EL (cell line): ENCODE data around the gene OR3A2.
"Not testable (repeated sequence)": the region's sequence is repeated elsewhere in the genome, so short reads cannot be mapped to it uniquely, and the experiment has no call there.

Experiments
- DNase-seq: peaks from one replicate; pipeline ENCODE4 v3.0.0-alpha.2; 2016

Gene OR3A2

DNA sequence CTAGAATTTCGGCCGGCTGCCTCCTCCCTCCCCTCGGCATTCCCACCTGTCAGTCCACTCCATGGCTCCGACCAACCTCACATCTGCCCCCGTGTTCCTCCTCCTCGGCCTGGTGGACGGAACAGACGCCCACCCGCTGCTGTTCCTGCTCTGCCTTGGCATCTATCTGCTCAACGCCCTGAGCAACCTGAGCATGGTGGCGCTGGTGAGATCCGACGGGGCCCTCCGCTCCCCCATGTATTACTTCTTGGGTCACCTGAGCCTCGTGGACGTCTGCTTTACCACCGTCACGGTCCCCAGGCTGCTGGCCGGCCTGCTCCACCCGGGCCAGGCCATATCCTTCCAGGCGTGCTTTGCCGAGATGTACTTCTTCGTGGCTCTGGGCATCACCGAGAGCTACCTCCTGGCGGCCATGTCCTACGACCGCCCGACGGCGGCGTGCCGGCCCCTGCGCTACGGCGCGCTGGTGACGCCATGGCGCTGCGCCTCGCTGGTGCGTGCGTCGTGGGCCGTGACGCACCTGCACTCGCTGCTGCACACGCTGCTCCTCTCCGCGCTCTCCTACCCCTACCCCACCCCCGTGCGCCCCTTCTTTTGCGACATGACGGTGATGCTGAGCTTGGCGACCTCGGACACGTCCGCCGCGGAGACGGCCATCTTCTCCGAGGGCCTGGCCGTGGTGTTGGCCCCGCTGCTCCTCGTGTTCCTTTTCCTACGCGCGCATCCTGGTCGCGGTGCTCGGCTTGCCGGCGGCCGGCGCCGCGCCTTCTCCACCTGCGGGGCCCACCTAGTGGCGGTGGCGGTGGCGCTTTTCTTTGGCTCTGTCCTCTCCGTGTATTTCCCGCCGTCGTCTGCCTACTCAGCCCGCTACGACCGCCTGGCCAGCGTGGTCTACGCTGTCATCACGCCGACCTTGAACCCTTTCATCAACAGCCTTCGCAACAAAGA lies at the start of gene OR3A2:
Gene OR3A2 (minus strand): TSS at position 440 of the 948 bp plus-strand sequence.
- no peak for DNase-seq

DNA sequence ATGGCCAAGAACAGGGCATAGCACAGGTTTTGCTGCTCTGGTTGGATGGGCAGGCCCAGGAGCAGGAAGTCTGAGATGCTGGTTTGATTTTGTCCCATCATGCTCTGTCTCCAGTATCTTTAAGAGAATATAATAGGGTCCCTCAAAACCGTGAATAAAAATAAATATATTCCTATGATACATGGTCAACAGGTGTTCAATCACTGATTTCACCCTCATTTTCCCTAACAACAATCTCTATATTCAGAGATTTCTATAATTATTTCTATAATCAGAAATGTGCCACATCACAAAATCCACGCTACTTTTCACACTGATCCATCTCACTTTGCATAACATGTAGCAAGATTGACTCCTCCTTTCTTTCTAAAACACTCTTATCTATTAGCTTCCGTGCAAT lies 47.6 kb upstream of the OR3A2 start, which contains the start of gene OR1E2:
Gene OR1E2 (minus strand): TSS at position 101 of the 400 bp plus-strand sequence. CDS start 0 bp downstream, at position 101.
- DNase-seq: no peak

DNA sequence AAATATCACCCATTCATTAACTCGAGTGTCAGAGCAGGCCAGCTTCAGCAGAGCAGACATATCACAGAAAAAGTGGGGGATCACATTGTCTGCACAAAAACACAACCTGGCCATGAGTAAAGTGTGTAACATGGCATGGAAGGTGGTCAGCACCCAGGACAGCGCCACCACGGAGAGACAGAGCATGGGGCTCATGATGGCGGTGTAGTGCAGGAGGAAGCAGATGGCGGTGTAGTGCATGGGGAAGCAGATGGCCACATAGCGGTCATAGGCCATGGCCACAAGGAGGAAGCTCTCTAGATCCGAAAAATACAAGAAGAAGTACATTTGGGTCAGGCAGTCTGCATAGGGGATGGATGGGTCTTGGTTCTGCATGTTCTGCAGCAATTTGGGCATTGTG lies 47.1 kb upstream of the OR3A2 start:
- DNase-seq: not testable (repeated sequence)

DNA sequence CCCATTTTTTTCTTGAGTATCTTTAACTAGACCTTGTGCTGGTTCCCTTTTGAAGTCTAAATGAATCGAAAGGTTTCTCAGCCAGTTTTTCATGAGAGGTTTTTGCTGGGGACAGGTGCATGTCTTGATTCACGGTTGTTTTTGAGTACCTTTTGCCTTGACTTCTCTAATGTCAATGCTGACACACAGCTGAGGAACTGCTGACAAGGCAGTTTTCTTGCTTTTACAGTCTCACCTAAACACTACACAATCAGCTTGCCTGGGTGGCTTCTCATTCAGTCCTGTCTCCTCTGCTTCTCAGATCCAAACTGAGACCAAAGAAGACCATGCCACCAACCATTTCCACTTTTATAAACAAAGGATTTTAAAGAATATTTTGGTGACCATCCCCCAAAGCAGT lies 32.1 kb upstream of the OR3A2 start:
- DNase-seq: no peak

DNA sequence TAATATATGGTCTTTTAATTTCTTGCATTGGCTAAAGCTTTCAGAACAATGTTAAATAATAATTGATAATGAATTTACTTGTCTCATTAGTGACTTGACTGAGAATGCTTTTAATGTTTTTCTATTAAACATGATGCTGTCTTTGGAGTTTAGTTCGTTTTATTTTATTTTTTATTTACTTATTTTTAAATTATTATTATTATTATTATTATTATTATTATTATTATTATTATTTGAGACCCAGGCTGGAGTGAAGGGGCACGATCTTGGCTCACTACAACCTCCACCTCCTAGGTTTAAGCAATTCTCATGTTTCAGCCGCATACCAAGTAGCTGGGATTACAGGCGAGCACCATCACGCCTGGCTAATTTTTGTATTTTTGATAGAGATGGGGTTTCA lies 29.5 kb upstream of the OR3A2 start:
- no peak for DNase-seq

DNA sequence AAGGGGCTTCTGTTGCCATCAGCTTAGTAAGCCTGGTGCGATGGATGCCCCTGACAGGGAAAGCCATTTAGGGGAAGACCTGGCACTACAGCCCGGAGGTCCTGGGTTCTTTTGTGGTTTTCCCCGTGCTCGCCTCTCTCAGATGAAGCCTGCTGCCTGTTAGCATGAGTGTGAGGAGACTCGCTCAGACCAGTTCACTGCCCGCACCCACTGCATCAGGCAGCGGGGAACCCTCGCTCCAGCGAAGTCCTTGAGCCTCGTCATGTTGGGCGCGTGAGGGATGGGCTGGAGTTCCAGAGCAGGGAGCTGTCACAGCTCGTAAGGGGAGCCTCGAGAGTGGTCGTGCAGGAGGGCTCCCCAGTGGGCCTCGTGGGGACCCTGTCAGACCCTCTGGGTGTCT lies 26.1 kb upstream of the OR3A2 start:
- not testable (repeated sequence) for DNase-seq

DNA sequence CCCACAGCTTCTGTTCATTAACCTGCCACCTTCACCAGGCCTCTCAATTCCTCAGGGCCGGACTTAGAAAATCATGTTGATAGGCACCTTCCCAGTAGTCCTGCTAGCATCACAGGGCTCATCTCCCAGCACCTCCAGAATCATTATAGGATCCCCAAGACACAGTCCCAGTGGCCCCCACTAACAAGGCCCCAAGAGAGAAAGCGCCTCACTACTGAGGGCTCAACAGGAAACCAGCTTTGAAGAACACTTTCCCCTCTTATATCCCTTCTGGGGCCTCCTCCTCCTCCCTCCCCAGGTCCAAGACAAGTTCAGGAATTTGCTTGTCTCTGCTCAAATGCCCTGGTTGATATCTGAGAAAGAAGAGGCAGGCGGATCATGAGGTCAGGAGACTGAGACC lies 25.0 kb upstream of the OR3A2 start, which contains the start of gene OR3A3:
Gene OR3A3 (plus strand): TSS at position 301 of the 400 bp plus-strand sequence.
- DNase-seq: no peak

DNA sequence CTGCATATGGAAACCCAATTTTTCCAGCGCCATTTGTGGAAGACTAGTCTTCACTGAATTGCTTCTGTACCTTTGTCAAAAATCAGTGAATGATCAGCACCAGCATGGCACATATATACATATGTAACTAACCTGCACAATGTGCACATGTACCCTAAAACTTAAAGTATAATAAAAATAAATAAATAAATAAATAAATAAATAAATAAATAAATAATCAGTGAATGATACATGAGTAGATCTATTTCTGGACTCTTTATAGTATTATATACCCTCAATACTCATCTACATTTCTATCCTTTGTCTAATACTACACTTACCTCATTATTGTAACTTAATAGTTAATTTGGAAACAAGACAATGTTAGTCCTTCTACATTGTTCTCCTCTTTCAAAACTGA lies 17.7 kb upstream of the OR3A2 start:
- not testable (repeated sequence) for DNase-seq

DNA sequence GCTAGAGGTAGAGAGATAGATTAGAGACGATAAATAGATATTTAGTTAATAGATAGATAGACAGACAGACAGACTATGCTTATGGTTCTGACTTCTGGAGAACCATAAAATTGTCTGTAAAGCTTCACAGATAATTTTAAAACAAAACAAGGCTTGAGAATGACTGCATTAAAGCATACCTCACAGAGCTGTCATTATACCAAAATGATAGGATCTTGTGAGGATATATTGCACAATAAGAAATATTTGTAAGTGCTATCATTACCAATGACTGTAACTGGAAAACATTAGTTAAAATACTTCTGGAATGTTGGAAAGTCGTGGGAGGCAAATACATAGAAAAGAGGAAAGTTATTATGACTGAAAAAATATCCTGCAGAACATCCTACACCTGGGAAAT lies 15.7 kb upstream of the OR3A2 start:
- DNase-seq: no peak

DNA sequence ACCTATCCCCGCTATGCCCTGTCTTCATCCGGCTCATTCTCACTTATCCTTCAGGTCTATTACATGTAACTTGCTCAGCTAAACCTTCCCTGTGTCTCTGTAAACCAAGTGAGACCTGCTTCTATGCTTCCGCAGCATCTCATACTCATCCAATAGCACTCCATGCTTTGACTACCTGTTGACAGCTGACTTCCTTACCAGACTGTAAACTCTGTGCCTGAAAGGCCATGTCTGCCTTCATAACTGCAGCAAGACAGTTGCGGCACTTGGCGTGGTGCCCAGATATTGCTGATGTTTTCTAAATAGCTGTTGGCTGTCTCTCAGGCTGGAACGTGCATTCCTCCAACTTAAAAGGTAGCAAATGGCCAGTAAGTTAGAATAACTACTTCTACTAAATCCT lies 13.9 kb upstream of the OR3A2 start:
- DNase-seq: no peak

DNA sequence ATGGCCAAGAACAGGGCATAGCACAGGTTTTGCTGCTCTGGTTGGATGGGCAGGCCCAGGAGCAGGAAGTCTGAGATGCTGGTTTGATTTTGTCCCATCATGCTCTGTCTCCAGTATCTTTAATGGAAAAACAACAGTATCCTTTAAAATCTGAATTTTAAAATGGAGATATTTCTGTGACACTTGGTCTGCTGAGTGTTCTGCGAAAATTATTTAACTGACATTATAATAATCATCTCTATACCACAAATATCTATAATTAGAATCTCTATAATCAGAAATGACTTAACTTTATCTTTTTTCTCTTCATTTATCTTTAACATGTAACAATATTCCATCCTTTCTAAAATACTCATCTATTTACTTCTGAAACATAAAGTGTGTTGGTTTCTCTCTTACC lies 12.2 kb upstream of the OR3A2 start, which contains the start of gene OR1E1:
Gene OR1E1 (minus strand): TSS at position 101 of the 400 bp plus-strand sequence. CDS start 0 bp downstream, at position 101.
- DNase-seq: no peak

DNA sequence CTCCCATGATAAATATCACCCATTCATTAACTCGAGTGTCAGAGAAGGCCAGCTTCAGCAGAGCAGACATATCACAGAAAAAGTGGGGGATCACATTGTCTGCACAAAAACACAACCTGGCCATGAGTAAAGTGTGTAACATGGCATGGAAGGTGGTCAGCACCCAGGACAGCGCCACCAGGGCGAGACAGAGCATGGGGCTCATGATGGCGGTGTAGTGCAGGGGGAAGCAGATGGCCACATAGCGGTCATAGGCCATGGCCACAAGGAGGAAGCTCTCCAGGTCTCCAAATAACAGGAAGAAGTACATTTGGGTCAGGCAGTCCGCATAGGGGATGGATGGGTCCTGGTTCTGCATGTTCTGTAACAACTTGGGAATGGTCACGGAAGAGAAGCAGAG lies 11.7 kb upstream of the OR3A2 start:
- not testable (repeated sequence) for DNase-seq

DNA sequence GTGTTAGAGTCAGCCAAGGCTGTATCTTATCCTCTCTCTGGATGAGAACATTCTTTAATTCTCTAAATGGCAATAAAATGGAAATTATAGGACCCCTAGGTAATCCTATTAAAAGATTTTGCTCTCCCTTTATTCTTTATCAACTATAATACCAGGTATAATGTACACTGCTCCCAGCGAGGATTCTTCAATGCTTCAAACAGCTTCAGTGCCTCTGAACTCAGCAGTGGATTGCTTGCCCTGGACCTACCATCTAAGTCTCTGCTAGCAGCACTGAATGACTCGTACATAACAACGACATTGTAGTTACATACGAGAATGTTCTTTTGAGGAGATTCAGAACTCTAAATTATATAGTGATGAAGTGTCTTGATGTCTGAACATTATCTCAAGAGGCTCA lies 3.7 kb upstream of the OR3A2 start:
- no peak for DNase-seq

DNA sequence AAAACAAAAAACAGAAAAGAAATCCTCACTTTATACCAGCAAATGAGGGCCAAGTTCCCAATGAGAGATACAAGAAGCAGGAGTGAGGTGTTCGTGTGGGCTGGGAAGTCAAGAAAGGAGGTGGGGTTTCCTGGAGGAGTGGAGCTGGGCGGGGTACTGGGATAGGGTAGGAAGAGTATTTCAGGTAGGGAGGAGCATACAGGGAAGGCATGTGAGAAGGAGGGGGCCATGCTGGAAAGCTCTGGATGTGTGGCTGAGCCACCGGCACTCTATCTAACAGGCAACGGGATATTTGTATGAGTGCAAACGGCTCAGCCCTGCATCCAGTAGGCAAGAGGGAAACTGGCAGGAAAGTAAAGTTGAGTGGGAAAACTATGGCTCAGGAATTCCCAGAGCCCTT lies 4.2 kb downstream of the OR3A2 start:
- no peak for DNase-seq

DNA sequence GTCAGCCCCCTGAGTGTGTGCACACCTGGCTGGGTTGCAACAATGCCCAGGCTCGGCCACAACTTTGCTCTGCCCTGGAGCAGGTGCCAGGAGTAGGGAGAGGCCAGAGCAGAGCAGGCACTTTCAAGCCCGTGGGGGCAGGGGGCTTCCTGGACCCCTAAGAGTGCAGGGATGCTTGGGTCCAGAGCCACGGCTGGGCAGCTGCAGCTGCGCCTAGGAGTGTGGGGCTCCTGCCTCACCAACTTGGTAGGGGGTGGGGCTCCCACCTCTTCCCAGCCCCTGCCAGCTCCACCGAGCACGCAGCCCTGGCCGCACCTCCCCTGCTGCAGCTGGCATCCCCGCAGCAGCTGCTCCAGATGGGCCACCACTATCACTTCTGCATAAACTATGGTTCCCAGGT lies 7.8 kb downstream of the OR3A2 start:
- DNase-seq: no peak

DNA sequence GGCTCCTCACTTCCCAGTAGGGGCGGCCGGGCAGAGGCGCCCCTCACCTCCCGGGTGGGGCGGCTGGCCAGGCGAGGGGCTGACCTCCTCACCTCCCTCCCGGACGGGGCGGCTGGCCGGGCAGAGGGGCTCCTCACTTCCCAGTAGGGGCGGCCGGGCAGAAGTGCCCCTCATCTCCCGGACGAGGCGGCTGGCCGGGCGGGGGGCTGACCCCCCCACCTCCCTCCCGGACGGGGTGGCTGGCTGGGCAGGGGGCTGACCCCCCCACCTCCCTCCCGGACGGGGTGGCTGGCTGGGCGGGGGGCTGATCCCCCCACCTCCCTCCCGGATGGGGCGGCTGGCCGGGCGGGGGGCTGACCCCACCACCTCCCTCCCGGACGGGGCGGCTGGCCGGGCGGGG lies 14.9 kb downstream of the OR3A2 start:
- not testable (repeated sequence) for DNase-seq

DNA sequence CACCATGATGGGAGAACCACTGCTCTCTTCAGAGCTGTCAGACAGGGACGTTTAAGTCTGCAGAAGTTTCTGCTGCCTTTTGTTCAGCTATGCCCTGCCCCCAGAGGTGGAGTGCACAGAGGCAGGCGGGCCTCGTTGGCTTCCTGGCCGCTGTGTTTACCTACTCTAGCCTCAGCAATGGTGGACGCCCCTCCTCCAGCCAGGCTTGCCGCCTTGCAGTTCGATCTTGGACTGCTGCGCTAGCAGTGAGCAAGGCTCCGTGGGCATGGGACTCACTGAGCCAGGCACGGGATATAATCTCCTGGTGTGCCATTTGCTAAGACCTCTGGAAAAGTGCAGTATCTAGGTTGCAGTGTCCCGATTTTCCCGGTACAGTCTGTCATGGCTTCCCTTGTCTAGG lies 43.3 kb downstream of the OR3A2 start:
- not testable (repeated sequence) for DNase-seq

DNA sequence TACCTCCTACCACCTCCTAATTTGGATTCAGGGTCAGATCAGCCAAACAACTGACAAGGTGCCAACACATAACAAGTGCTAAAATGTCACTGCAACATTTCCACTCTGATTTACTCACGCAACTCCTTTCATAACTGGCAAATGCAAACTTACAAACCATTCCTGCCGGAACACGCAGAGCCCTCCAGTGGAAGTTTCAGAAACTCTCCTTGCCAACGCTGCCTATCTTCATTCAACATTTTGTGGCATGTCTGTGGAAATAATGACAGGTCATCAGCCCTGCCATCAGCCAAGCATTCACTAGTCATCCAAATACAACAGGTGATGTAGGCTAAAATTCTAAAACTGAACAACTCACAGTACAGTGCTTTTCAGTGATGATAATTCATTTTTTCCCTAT lies 50.2 kb downstream of the OR3A2 start:
- no peak for DNase-seq

DNA sequence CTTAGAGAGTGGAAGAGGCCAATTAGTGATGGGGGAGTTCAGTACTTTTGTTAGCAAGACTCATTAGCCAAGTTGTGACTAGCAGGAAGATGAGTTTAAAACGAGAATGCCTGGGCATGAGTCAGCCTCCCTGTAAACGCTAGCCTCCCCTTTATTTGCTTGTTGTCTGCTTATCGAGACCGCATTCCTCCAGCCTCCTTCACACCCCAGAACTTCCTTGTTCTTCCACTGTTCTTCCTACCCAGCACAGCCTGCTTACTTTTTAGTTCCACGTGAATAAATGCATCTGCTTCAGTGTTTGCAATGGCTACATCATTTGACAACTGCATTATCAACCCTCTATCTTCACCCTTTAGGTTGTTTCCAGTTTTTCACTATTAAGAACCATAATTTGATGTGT lies 67.8 kb downstream of the OR3A2 start:
- no peak for DNase-seq

DNA sequence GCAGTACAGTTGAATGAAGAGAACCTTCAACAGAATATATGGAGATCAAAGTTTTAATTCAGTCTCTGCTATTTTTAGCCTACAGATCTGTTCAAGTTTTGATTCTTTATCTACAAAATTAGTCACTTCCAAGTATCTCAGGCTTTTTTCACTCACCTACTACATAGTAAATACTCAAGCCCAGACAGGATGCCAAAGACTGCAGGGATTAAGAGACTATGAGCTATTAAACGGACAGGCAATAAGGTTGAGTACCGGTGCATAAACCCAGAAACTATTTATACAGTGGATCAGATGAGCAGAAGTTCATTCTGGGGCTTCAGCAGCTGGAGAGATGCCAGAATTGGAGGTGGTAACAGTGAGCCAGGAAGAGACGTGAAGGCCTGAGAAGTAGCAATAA lies 69.3 kb downstream of the OR3A2 start:
- no peak for DNase-seq

DNA sequence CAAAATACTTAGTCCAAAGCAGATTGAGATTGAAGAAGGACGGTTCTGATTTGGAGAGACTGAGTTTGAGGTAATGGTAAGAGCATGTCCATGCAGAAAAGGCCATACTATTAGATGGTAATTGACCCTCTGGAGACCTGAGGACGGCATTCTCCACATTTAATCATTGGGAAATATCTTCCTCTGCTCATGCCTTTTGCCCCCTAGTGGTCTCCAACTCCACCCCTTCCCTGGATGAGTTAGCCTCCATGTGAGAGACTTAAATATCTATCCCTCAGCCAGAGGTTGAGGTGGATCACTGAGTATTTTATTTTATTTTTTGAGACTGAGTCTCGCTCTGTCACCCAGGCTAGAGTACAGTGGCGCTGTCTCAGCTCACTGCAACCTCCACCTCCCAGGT lies 77.5 kb downstream of the OR3A2 start:
- no peak for DNase-seq

DNA sequence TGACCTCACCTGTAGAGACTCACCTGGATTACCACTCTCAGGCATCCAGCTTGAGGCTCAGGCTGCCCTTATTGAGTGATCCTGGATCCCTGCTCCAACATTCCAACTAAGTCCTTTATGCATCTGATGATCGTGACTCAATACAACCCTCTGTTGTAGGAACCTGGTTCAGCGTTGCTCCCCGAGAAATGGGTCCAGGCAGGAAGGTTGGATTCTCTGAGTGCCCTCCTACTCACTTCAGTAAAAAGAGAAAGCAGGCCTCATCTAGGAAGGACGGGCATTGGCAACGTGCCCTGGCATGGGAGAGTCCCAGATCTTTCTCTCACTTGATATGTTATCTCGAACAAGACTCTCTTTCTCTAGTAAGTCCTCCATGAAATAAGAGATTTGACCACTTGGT lies 87.8 kb downstream of the OR3A2 start, which contains the start of gene OR3A1:
Gene OR3A1 (minus strand): TSS at position 101 of the 400 bp plus-strand sequence. CDS start 5,778 bp downstream, outside the sequence.
- DNase-seq: no peak

DNA sequence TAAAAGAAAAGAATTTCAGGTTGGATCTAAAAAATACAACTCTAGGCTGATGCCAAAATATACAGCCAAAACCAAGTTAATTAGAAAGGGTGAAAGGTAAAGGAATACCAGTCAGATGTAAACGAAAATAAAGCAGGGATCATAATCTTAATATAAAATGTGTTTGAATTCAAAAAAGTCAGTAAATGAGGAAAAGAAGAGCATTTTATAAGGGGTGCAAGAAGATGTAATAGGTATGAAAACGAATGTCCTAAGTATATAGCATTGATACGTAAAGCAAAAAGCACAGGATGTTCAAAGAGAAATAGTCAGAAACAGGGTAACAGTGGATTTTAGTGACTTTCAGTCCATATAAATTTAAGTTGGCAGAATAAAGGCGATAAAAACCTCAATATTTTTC lies 90.5 kb downstream of the OR3A2 start:
- DNase-seq: no peak

DNA sequence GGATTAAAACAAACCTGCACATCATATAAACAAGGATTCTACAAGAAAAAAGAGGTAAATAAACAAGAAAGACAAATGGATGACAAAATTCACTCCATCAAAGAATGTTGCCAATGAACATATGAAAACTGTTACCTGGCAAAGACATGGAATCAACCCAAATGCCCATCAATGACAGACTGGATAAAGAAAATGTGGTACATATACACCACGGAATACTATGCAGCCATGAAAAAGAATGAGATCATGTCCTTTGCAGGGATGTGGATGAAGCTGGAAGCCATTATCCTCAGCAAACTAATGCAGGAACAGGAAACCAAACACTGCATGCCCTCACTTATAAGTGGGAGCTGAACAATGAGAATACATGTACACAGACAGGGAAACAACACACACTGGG lies 92.6 kb downstream of the OR3A2 start:
- not testable (repeated sequence) for DNase-seq
